SU-DHL-6 (cell line): ENCODE results near the gene AMFR.
"Not testable (repeated sequence)": the region's sequence is repeated elsewhere in the genome, so short reads cannot be mapped to it uniquely, and the experiment has no call there.

ENCODE experiments used
- EZH2phosphoT487 ChIP-seq: fragments of 200-600 bp; sonication (generic), shearing (Covaris generic); conservative IDR thresholded peaks from 2 replicates; pipeline ENCODE4 v1.6.1; 2018; ENCODE audit warnings: mild to moderate bottlenecking, antibody characterized with exemption, low read length, moderate library complexity, mixed read lengths
- TF ChIP-seq, protein P1 (sequence below): fragments of 200-600 bp; sonication (generic); IDR thresholded peaks from one replicate; pipeline ENCODE4 v1.5.1; 2017; ENCODE audit warnings: antibody characterized with exemption, mild to moderate bottlenecking, low read length, moderate library complexity; ENCODE audit not compliant: insufficient read depth, poor library complexity, severe bottlenecking

DNA sequence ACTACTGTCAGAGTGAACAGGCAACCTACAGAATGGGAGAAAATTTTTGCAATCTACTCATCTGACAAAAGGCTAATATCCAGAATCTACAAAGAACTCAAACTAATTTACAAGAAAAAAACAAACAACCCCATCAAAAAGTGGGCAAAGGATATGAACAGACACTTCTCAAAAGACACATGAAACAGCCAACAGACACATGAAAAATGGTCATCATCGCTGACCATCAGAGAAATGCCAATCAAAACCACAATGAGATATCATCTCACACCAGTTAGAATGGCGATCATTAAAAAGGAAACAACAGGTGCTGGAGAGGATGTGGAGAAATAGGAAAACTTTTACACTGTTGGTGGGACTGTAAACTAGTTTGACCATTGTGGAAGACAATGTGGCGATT is 28.6 kb downstream of the AMFR start:
- TF ChIP-seq, protein P1, sequence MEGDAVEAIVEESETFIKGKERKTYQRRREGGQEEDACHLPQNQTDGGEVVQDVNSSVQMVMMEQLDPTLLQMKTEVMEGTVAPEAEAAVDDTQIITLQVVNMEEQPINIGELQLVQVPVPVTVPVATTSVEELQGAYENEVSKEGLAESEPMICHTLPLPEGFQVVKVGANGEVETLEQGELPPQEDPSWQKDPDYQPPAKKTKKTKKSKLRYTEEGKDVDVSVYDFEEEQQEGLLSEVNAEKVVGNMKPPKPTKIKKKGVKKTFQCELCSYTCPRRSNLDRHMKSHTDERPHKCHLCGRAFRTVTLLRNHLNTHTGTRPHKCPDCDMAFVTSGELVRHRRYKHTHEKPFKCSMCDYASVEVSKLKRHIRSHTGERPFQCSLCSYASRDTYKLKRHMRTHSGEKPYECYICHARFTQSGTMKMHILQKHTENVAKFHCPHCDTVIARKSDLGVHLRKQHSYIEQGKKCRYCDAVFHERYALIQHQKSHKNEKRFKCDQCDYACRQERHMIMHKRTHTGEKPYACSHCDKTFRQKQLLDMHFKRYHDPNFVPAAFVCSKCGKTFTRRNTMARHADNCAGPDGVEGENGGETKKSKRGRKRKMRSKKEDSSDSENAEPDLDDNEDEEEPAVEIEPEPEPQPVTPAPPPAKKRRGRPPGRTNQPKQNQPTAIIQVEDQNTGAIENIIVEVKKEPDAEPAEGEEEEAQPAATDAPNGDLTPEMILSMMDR = not testable (repeated sequence)
- TF ChIP-seq EZH2phosphoT487 = not testable (repeated sequence)
